IMR-90 (cell line): ENCODE results near the gene ADGRG6. TPM values are rescaled to one million over a fixed set of nuclear protein-coding genes. Genes with fewer than 3 reads are reported as not detected.

Experiments used
- ATAC-seq: fragments of 200-7000 bp; cut with Tn5 transposase; 2 replicates; pipeline ENCODE4 v1.9.1; 2020; ENCODE audit warnings: low read depth, mild to moderate bottlenecking, moderate library complexity
- BruUV-seq: library from RNA; stranded (reverse); fragments of 400-500 nt; replicated peaks from 2 replicates; lab custom pipeline; 2021; lab: Mats Ljungman, UMichigan
- CTCF ChIA-PET: fragments of 300-600 bp; formaldehyde crosslinking; extraction: SDS; loops from one replicate; lab custom pipeline; 2021; ENCODE audit warnings: antibody characterized with exemption; lab: Yijun Ruan, JAX
- POLR2A ChIA-PET: fragments of 300-600 bp; sonication (Branson Sonifier 250); formaldehyde crosslinking; loops from one replicate; lab custom pipeline; 2022; ENCODE audit warnings: antibody characterized with exemption; ENCODE audit not compliant: unreplicated experiment; lab: Charles Lee
- DNase-seq: peaks from one replicate; pipeline ENCODE4 v3.0.0; 2013
- H2AFZ ChIP-seq: replicated peaks from 2 replicates; pipeline ENCODE3; 2013; ENCODE audit warnings: low read length, mild to moderate bottlenecking; ENCODE audit not compliant: poor library complexity
- H2AK5ac ChIP-seq: 2 replicates; pipeline ENCODE4 v1.6.1; 2013; ENCODE audit warnings: low read depth, low read length, inconsistent platforms
- H2AK9ac ChIP-seq: replicated peaks from 2 replicates; pipeline ENCODE3; 2013; ENCODE audit warnings: mild to moderate bottlenecking, low read depth, low read length, moderate library complexity; ENCODE audit not compliant: poor library complexity
- H2BK120ac ChIP-seq: 2 replicates; pipeline ENCODE4 v1.6.1; 2013; ENCODE audit warnings: low read depth, low read length, inconsistent platforms
- H2BK15ac ChIP-seq: 3 replicates; pipeline ENCODE4 v1.6.1; 2013; ENCODE audit warnings: low read depth, low read length, inconsistent platforms
- H2BK20ac ChIP-seq: 2 replicates; pipeline ENCODE4 v1.6.1; 2013; ENCODE audit warnings: low read depth, mild to moderate bottlenecking, inconsistent platforms, low read length, moderate library complexity
- H2BK5ac ChIP-seq: 2 replicates; pipeline ENCODE4 v1.6.1; 2013; ENCODE audit warnings: mild to moderate bottlenecking, low read depth, low read length, inconsistent platforms; ENCODE audit not compliant: poor library complexity, severe bottlenecking
- H3K14ac ChIP-seq: replicated peaks from 2 replicates; pipeline ENCODE4 v1.6.1; 2013; ENCODE audit warnings: low read depth, low read length, inconsistent platforms
- H3K18ac ChIP-seq: 2 replicates; pipeline ENCODE4 v1.6.1; 2013; ENCODE audit warnings: low read depth, low read length, control low read depth
- H3K23ac ChIP-seq: 2 replicates; pipeline ENCODE4 v1.6.1; 2013; ENCODE audit warnings: low read depth, low read length, inconsistent platforms
- H3K27ac ChIP-seq: 2 replicates; pipeline ENCODE4 v1.5.1; 2013; ENCODE audit warnings: mild to moderate bottlenecking, control low read depth, low read length; ENCODE audit not compliant: insufficient read depth
- H3K27me3 ChIP-seq: 2 replicates; pipeline ENCODE4 v1.6.1; 2013; ENCODE audit warnings: low read length; ENCODE audit not compliant: control insufficient read depth, insufficient read depth
- H3K36me3 ChIP-seq: 2 replicates; pipeline ENCODE4 v1.6.1; 2013; ENCODE audit warnings: low read length, mixed read lengths; ENCODE audit not compliant: control insufficient read depth, insufficient read depth
- H3K4ac ChIP-seq: 2 replicates; pipeline ENCODE4 v1.6.1; 2013; ENCODE audit warnings: low read depth, low read length, inconsistent platforms
- H3K4me1 ChIP-seq: 2 replicates; pipeline ENCODE4 v1.6.1; 2013; ENCODE audit warnings: low read length, mixed read lengths; ENCODE audit not compliant: control insufficient read depth, insufficient read depth
- H3K4me2 ChIP-seq: 2 replicates; pipeline ENCODE4 v1.6.1; 2013; ENCODE audit warnings: low read depth, mild to moderate bottlenecking, control low read depth, low read length, moderate library complexity
- H3K4me3 ChIP-seq: 2 replicates; pipeline ENCODE4 v1.5.1; 2013; ENCODE audit warnings: low read depth, mild to moderate bottlenecking, control low read depth, low read length, moderate library complexity; ENCODE audit not compliant: insufficient read depth
- H3K56ac ChIP-seq: 2 replicates; pipeline ENCODE4 v1.6.1; 2013; ENCODE audit warnings: low read length, inconsistent platforms; ENCODE audit not compliant: insufficient read depth; ENCODE audit errors: extremely low read depth
- H3K79me1 ChIP-seq, 2 experiments: 2 replicates each; pipeline ENCODE4 v1.6.1; 2013; ENCODE audit warnings: low read length in 2 of 2, inconsistent platforms in 1 of 2, low read depth in 1 of 2
- H3K9ac ChIP-seq: 2 replicates; pipeline ENCODE4 v1.6.1; 2013; ENCODE audit warnings: low read depth, low read length, control low read depth
- H3K9me1 ChIP-seq: 2 replicates; pipeline ENCODE4 v1.6.1; 2013; ENCODE audit warnings: low read length, inconsistent platforms; ENCODE audit not compliant: insufficient read depth
- H3K9me3 ChIP-seq: 2 replicates; pipeline ENCODE4 v1.6.1; 2013; ENCODE audit warnings: low read length; ENCODE audit not compliant: control insufficient read depth, insufficient read depth
- H4K20me1 ChIP-seq: 2 replicates; pipeline ENCODE4 v1.6.1; 2013; ENCODE audit warnings: low read length, inconsistent platforms; ENCODE audit not compliant: insufficient read depth
- H4K5ac ChIP-seq: 2 replicates; pipeline ENCODE4 v1.6.1; 2013; ENCODE audit warnings: mild to moderate bottlenecking, low read depth, low read length, control low read depth
- H4K8ac ChIP-seq, 2 experiments: 2 replicates each; pipeline ENCODE4 v1.6.1; 2013; ENCODE audit warnings: low read depth in 2 of 2, low read length in 2 of 2, control low read depth in 1 of 2, inconsistent platforms in 1 of 2
- H4K91ac ChIP-seq: 2 replicates; pipeline ENCODE4 v1.6.1; 2013; ENCODE audit warnings: low read depth, low read length, inconsistent platforms; ENCODE audit not compliant: insufficient read depth
- CEBPB ChIP-seq: IDR thresholded peaks from 2 replicates; pipeline ENCODE4 v1.6.1; 2012; ENCODE audit warnings: low read depth, low read length, improper control_type of control experiment
- CHD1 ChIP-seq: IDR thresholded peaks from 2 replicates; pipeline ENCODE4 v1.6.1; 2012; ENCODE audit warnings: low read depth, low read length, improper control_type of control experiment
- FOS ChIP-seq: fragments of 150-350 bp; IDR thresholded peaks from 2 replicates; pipeline ENCODE4 v1.6.1; 2016; ENCODE audit warnings: low read depth, low read length
- MAFK ChIP-seq: IDR thresholded peaks from 2 replicates; pipeline ENCODE4 v1.6.1; 2012; ENCODE audit warnings: low read depth, low read length, improper control_type of control experiment
- MAZ ChIP-seq: IDR thresholded peaks from 2 replicates; pipeline ENCODE4 v1.6.1; 2012; ENCODE audit warnings: low read depth, mild to moderate bottlenecking, low read length, improper control_type of control experiment, moderate library complexity, borderline replicate concordance
- MXI1 ChIP-seq: IDR thresholded peaks from 2 replicates; pipeline ENCODE4 v1.6.1; 2012; ENCODE audit warnings: low read depth, mild to moderate bottlenecking, low read length, moderate library complexity, borderline replicate concordance
- POLR2A ChIP-seq: IDR thresholded peaks from 2 replicates; pipeline ENCODE4 v1.6.1; 2012; ENCODE audit warnings: mild to moderate bottlenecking, low read depth, low read length
- RAD21 ChIP-seq: IDR thresholded peaks from 2 replicates; pipeline ENCODE4 v1.6.1; 2012; ENCODE audit warnings: low read length, improper control_type of control experiment
- RCOR1 ChIP-seq: IDR thresholded peaks from 2 replicates; pipeline ENCODE4 v1.6.1; 2012; ENCODE audit warnings: mild to moderate bottlenecking, low read length, improper control_type of control experiment; ENCODE audit not compliant: insufficient replicate concordance
- SMC3 ChIP-seq: fragments of 150-350 bp; IDR thresholded peaks from 2 replicates; pipeline ENCODE4 v1.6.1; 2016; ENCODE audit warnings: low read depth, mild to moderate bottlenecking, antibody characterized with exemption, low read length, moderate library complexity
- WGBS, 2 experiments: methylation state at CpG; one replicate each; pipeline versions ENCODE4 v1.1.5 to v1.1.7; 2013; ENCODE audit warnings: missing lambda C conversion rate in 2 of 2; ENCODE audit not compliant: insufficient read length in 1 of 2; ENCODE audit errors: extremely low coverage in 2 of 2; 5-methylcytosine and 5-hydroxymethylcytosine counted together
- dilution Hi-C: fragments of 300-500 bp; cut with HindIII; formaldehyde crosslinking; loops from one replicate; pipeline ENCODE4 v1.14.3; 2018; ENCODE audit warnings: low sequenced_read_pairs; ENCODE audit not compliant: unreplicated experiment
- in situ Hi-C: fragments of 300-500 bp; cut with MboI; formaldehyde crosslinking; loops from 3 replicates; pipeline ENCODE4 v1.14.3; 2019; ENCODE audit warnings: low sequenced_read_pairs, inconsistent platforms, mixed read lengths
- intact Hi-C: fragments of 100-400 bp; cut with micrococcal nuclease; formaldehyde crosslinking; loops from 2 replicates; pipeline ENCODE4 v1.10.0; 2022
- polyA plus RNA-seq, 3 experiments: library from polyadenylated mRNA; depleted of rRNA; stranded (reverse); fragments of >200 nt; gene quantifications; 2 replicates each; pipeline ENCODE4 v1.2.3, GENCODE V29; 2012; ENCODE audit warnings: low replicate concordance in 1 of 3
- total RNA-seq: library from RNA; depleted of rRNA; stranded (reverse); fragments of >200 nt; gene quantifications from 2 replicates; pipeline ENCODE4 v1.2.3, GENCODE V29; 2012
- TF ChIP-seq, protein P1 (sequence below): conservative IDR thresholded peaks from 2 replicates; pipeline ENCODE4 v1.5.1; 2012; ENCODE audit warnings: mild to moderate bottlenecking, low read depth, low read length, improper control_type of control experiment
- TF ChIP-seq, protein P2 (sequence below): fragments of 150-350 bp; IDR thresholded peaks from 2 replicates; pipeline ENCODE4 v1.6.1; 2016; ENCODE audit warnings: low read depth, mild to moderate bottlenecking, low read length, moderate library complexity, borderline replicate concordance

ADGRG6 gene
- total and polyA plus RNA-seq, 2 of the 4 experiments (the other 2 are of a cell fraction): 10.0 to 20.3 TPM

GRCh38 chr6:142258757-142259156, 43.0 kb upstream of the ADGRG6 start:
- TF ChIP-seq, protein P1, sequence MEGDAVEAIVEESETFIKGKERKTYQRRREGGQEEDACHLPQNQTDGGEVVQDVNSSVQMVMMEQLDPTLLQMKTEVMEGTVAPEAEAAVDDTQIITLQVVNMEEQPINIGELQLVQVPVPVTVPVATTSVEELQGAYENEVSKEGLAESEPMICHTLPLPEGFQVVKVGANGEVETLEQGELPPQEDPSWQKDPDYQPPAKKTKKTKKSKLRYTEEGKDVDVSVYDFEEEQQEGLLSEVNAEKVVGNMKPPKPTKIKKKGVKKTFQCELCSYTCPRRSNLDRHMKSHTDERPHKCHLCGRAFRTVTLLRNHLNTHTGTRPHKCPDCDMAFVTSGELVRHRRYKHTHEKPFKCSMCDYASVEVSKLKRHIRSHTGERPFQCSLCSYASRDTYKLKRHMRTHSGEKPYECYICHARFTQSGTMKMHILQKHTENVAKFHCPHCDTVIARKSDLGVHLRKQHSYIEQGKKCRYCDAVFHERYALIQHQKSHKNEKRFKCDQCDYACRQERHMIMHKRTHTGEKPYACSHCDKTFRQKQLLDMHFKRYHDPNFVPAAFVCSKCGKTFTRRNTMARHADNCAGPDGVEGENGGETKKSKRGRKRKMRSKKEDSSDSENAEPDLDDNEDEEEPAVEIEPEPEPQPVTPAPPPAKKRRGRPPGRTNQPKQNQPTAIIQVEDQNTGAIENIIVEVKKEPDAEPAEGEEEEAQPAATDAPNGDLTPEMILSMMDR: no peak
- TF ChIP-seq SMC3 (no peak), MAFK (no peak), RAD21 (no peak), CEBPB (no peak), MXI1 (no peak), FOS (no peak), MAZ (no peak), CHD1 (no peak), POLR2A (no peak), RCOR1 (no peak)
- TF ChIP-seq, protein P2, sequence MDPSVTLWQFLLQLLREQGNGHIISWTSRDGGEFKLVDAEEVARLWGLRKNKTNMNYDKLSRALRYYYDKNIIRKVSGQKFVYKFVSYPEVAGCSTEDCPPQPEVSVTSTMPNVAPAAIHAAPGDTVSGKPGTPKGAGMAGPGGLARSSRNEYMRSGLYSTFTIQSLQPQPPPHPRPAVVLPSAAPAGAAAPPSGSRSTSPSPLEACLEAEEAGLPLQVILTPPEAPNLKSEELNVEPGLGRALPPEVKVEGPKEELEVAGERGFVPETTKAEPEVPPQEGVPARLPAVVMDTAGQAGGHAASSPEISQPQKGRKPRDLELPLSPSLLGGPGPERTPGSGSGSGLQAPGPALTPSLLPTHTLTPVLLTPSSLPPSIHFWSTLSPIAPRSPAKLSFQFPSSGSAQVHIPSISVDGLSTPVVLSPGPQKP: no peak

More at GRCh38 chr6:142258757-142259156, 43.0 kb upstream of the ADGRG6 start:
- Histone ChIP-seq H3K56ac (no peak overlapping the region), H2AK5ac (no peak overlapping the region), H2BK15ac (no peak overlapping the region), H3K9ac (no peak overlapping the region), H3K4me1 (peaks cover 3% of the 10 kb centered on the region; the same call in 1 of the 2 replicates), H3K9me1 (no peaks in the 10 kb centered on the region), H4K5ac (no peak overlapping the region), H3K18ac (no peak overlapping the region), H2AK9ac (no peak overlapping the region), H4K20me1 (no peaks in the 10 kb centered on the region), H2BK5ac (no peak overlapping the region), H3K27ac (no peak overlapping the region), H4K8ac (no peak overlapping the region), H3K27me3 (no peaks in the 10 kb centered on the region), H3K4me2 (no peak overlapping the region), H2AFZ (no peak overlapping the region), H3K23ac (no peak overlapping the region), H3K14ac (no peak overlapping the region), H3K4me3 (no peak overlapping the region), H3K79me1 (no peaks in the 10 kb centered on the region), H2BK120ac (no peak overlapping the region), H3K4ac (no peak overlapping the region), H3K9me3 (peaks cover 3% of the 10 kb centered on the region; the same call in 1 of the 2 replicates), H2BK20ac (no peak overlapping the region), H4K91ac (no peak overlapping the region), H3K36me3 (no peaks in the 10 kb centered on the region)
- WGBS, 2 experiments: 91% methylated on average over 6 of the region's 8 CpGs; no CpG with 5 or more reads in 1 of the 2 experiments
- intact Hi-C loops (no loop called here), dilution Hi-C loops (no loop called here), in situ Hi-C loops (no loop called here)
- POLR2A ChIA-PET: no interaction called here
- BruUV-seq: no TSS peak
- CTCF ChIA-PET: no interaction called here
- ATAC-seq (no peak), DNase-seq (no peak)
